K562 (cell line): ENCODE results near the gene ADD2. TPM values are rescaled to one million over a fixed set of nuclear protein-coding genes. Genes with fewer than 3 reads are reported as not detected.

Experiments
- GMEB1 ChIP-seq: fragments of 250-450 bp; sonication (Bioruptor Pico); IDR thresholded peaks from 2 replicates; pipeline ENCODE4 v1.4.0; 2020; ENCODE audit warnings: mild to moderate bottlenecking
- HDAC1 ChIP-seq, 2 experiments: fragments of 450-650 bp; IDR thresholded peaks; 2 replicates each; pipeline ENCODE4 v1.6.1; 2016 to 2017; ENCODE audit warnings: inconsistent platforms in 1 of 2, mild to moderate bottlenecking in 1 of 2, moderate library complexity in 1 of 2
- MBD1 ChIP-seq: fragments of 250-450 bp; sonication (Bioruptor Pico); IDR thresholded peaks from 2 replicates; pipeline ENCODE4 v1.8.0; 2022; ENCODE audit warnings: inconsistent platforms
- NKRF ChIP-seq: fragments of 450-650 bp; IDR thresholded peaks from 2 replicates; pipeline ENCODE4 v1.6.1; 2016; ENCODE audit warnings: borderline replicate concordance
- PHF20 ChIP-seq: fragments of 450-650 bp; IDR thresholded peaks from 2 replicates; pipeline ENCODE4 v1.6.1; 2018; ENCODE audit not compliant: partially characterized antibody
- RBM17 ChIP-seq: fragments of 200-400 bp; formaldehyde crosslinking; IDR thresholded peaks from 2 replicates; pipeline ENCODE4 v1.6.1; 2017; ENCODE audit warnings: low read depth, mild to moderate bottlenecking, low read length, borderline replicate concordance
- TAL1 ChIP-seq: fragments of 450-650 bp; IDR thresholded peaks from 2 replicates; pipeline ENCODE4 v1.6.1; 2016; ENCODE audit warnings: mild to moderate bottlenecking
- ZBTB7A ChIP-seq: IDR thresholded peaks from 2 replicates; pipeline ENCODE4 v1.6.1; 2011; ENCODE audit warnings: low read depth, mild to moderate bottlenecking, low read length, moderate library complexity, borderline replicate concordance; ENCODE audit not compliant: control insufficient read depth
- ZNF184 ChIP-seq: sonication (generic); formaldehyde crosslinking; IDR thresholded peaks from 2 replicates; pipeline ENCODE4 v1.5.0; 2020; ENCODE audit warnings: missing genetic modification reagents
- polyA plus RNA-seq, 8 experiments: library from polyadenylated mRNA; depleted of rRNA in 4 of 8; stranded (reverse) in 5 of 8; unstranded in 3 of 8; fragments of >200 nt; fragmentation: Nextera tagmentation in 2 of 8; fragmentation: Illumina TruSeq in 1 of 8; extraction: Ambion mirVana in 2 of 8; extraction: Trizol in 1 of 8; gene quantifications; 2 replicates each; pipeline versions ENCODE4 v1.2.1 to v1.2.3, GENCODE V29; 2011 to 2014; ENCODE audit warnings: inconsistent platforms in 1 of 8, missing spikeins in 1 of 8
- total RNA-seq, 7 experiments: library from RNA; depleted of rRNA in 6 of 7; stranded (reverse); fragments of >200 nt in 6 of 7; fragmentation: Illumina TruSeq in 2 of 7; extraction: Trizol in 2 of 7; gene quantifications; 2 replicates each; pipeline versions ENCODE4 v1.2.1 to v1.2.3, GENCODE V29; 2011 to 2021; ENCODE audit warnings: low replicate concordance in 1 of 7

Gene ADD2
- total and polyA plus RNA-seq, 9 of the 15 experiments (the other 6 are each of a cell fraction or from before 2014, with no cell fraction given): 3.5 to 63.0 (median 36.2) TPM

GRCh38 chr2:70720124-70720523 lies 47.9 kb downstream of the ADD2 start (continued):
- TF ChIP-seq MBD1 (CRISPR knock-in tag): no peak
- no peak for TF ChIP-seq NKRF
- TF ChIP-seq PHF20: no peak
- no peak for TF ChIP-seq GMEB1 (CRISPR knock-in tag)
- TF ChIP-seq ZBTB7A: no peak
- no peak for TF ChIP-seq HDAC1 (IDR thresholded peaks at IDR 0.05)
- no peak for TF ChIP-seq TAL1
- no peak for TF ChIP-seq ZNF184 (CRISPR knock-in tag)
- no peak for TF ChIP-seq RBM17
